HepG2 (cell line): Measurements from ENCODE around the gene C2. TPM values are rescaled to one million over a fixed set of nuclear protein-coding genes. Genes with fewer than 3 reads are reported as not detected.
A peak's percentile ranks its signal among the peaks of the same experiment; 100 is the strongest.

Source experiments
- AGO1 ChIP-seq: fragments of 200-400 bp; formaldehyde crosslinking; IDR thresholded peaks from 2 replicates; pipeline ENCODE4 v1.6.1; 2017; ENCODE audit warnings: mild to moderate bottlenecking, low read depth, low read length, moderate library complexity; ENCODE audit not compliant: poor library complexity, severe bottlenecking
- EHMT2 ChIP-seq: fragments of 200-600 bp; sonication (generic); IDR thresholded peaks from 2 replicates; pipeline ENCODE4 v1.7.0; 2017; ENCODE audit warnings: antibody characterized with exemption, low read depth, low read length, borderline replicate concordance
- ETV6 ChIP-seq: sonication (generic); formaldehyde crosslinking; conservative IDR thresholded peaks from 2 replicates; pipeline ENCODE4 v1.4.0; 2020; ENCODE audit warnings: missing genetic modification reagents
- HMG20A ChIP-seq: IDR thresholded peaks from 2 replicates; pipeline ENCODE4 v1.6.1; 2016; ENCODE audit warnings: borderline replicate concordance
- HMGA1 ChIP-seq: sonication (generic); formaldehyde crosslinking; conservative IDR thresholded peaks from 2 replicates; pipeline ENCODE4 v1.4.0; 2020; ENCODE audit warnings: missing genetic modification reagents
- HOXA9 ChIP-seq: sonication (generic); formaldehyde crosslinking; IDR thresholded peaks from 2 replicates; pipeline ENCODE4 v1.8.1; 2022; ENCODE audit warnings: missing genetic modification reagents, mild to moderate bottlenecking, moderate library complexity, borderline replicate concordance
- KLF9 ChIP-seq: IDR thresholded peaks from 2 replicates; pipeline ENCODE4 v1.6.1; 2016; ENCODE audit warnings: low read depth
- MEF2D ChIP-seq: sonication (generic); formaldehyde crosslinking; IDR thresholded peaks from 2 replicates; pipeline ENCODE4 v1.5.1; 2020; ENCODE audit warnings: mild to moderate bottlenecking, missing genetic modification reagents
- NFIC ChIP-seq: IDR thresholded peaks from 2 replicates; pipeline ENCODE4 v1.6.1; 2012; ENCODE audit warnings: mild to moderate bottlenecking, low read length, inconsistent platforms
- RCOR2 ChIP-seq: IDR thresholded peaks from 2 replicates; pipeline ENCODE4 v1.6.1; 2016; ENCODE audit warnings: missing biosample characterization, missing genetic modification reagents
- SIN3B ChIP-seq: fragments of 150-350 bp; IDR thresholded peaks from 2 replicates; pipeline ENCODE4 v1.6.1; 2014; ENCODE audit warnings: low read length
- ZNF292 ChIP-seq: sonication (generic); formaldehyde crosslinking; IDR thresholded peaks from 2 replicates; pipeline ENCODE4 v1.8.1; 2022; ENCODE audit warnings: mild to moderate bottlenecking, low read depth, missing genetic modification reagents, borderline replicate concordance
- ZNF367 ChIP-seq: sonication (generic); formaldehyde crosslinking; IDR thresholded peaks from 2 replicates; pipeline ENCODE4 v1.4.0; 2020; ENCODE audit warnings: missing genetic modification reagents, borderline replicate concordance
- ZNF484 ChIP-seq: sonication (generic); formaldehyde crosslinking; IDR thresholded peaks from 2 replicates; pipeline ENCODE4 v1.5.1; 2020; ENCODE audit warnings: mild to moderate bottlenecking, low read depth, missing genetic modification reagents, borderline replicate concordance
- ZNF616 ChIP-seq: sonication (generic); formaldehyde crosslinking; IDR thresholded peaks from 2 replicates; pipeline ENCODE4 v1.5.0; 2020; ENCODE audit warnings: low read depth, mild to moderate bottlenecking, missing genetic modification reagents
- ZNF788 ChIP-seq: sonication (generic); formaldehyde crosslinking; IDR thresholded peaks from 2 replicates; pipeline ENCODE4 v1.5.0; 2020; ENCODE audit warnings: mild to moderate bottlenecking, missing genetic modification reagents, borderline replicate concordance
- polyA plus RNA-seq, 8 experiments: library from polyadenylated mRNA; depleted of rRNA in 3 of 8; stranded (reverse) in 7 of 8; unstranded in 1 of 8; fragments of >200 nt; fragmentation: Illumina TruSeq in 4 of 8; extraction: Trizol in 4 of 8; gene quantifications; 2 replicates each; pipeline versions ENCODE4 v1.2.1 to v1.2.3, GENCODE V29; 2011 to 2016; ENCODE audit warnings: low read depth in 4 of 8, missing spikeins in 1 of 8, mixed read lengths in 1 of 8; ENCODE audit not compliant: insufficient read depth in 1 of 8
- total RNA-seq, 5 experiments: library from RNA; depleted of rRNA; stranded (reverse); fragments of >200 nt; fragmentation: Illumina TruSeq; extraction: Trizol; gene quantifications; 2 replicates each; pipeline ENCODE4 v1.2.3, GENCODE V29; 2016; ENCODE audit warnings: low read depth in 1 of 5
- TF ChIP-seq, protein P1 (sequence below): IDR thresholded peaks from 2 replicates; pipeline ENCODE4 v1.6.1; 2012; ENCODE audit warnings: low read depth, low read length, improper control_type of control experiment
- TF ChIP-seq, protein P2 (sequence below): sonication (generic); formaldehyde crosslinking; IDR thresholded peaks from 2 replicates; pipeline ENCODE4 v1.4.0; 2020; ENCODE audit warnings: missing genetic modification reagents, borderline replicate concordance
- TF ChIP-seq, protein P3 (sequence below): sonication (generic); formaldehyde crosslinking; conservative IDR thresholded peaks from 2 replicates; pipeline ENCODE4 v1.5.0; 2020; ENCODE audit warnings: missing genetic modification reagents

C2 gene
- total and polyA plus RNA-seq, 2 of the 13 experiments (the other 11 are each of a cell fraction or from before 2014, with no cell fraction given), result 165 to 307 TPM

DNA sequence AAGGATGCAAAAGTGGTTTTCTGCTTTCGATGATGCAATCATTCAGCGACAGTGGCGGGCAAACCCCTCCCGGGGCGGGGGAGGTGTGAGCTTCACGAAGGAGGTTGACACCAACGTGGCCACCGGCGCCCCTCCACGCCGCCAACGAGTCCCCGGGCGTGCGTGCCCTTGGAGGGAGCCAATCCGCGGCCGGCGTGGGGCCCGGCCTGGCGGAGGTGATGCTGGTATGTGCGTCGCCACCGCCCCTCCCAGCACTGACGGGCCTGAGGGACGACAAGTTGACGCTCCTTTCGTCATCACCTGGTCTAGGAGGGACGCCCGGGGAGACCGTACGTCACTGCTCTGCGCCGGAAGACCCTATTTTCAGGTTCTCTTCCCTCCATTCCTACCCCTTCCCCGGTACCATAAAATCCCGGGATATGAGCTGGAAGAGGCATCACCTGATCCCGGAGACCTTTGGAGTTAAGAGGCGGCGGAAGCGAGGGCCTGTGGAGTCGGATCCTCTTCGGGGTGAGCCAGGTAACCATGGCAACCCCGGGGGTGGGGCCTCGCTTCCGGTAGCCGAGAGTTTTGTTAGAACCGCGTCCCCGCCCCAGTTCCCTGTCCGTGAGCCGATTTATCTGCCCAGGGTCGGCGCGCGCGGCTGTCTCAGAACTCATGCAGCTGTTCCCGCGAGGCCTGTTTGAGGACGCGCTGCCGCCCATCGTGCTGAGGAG is 44.6 kb downstream of the C2 start, which contains the start of gene DXO (continued):
- TF ChIP-seq ZNF484, result no peak
- TF ChIP-seq, protein P1, sequence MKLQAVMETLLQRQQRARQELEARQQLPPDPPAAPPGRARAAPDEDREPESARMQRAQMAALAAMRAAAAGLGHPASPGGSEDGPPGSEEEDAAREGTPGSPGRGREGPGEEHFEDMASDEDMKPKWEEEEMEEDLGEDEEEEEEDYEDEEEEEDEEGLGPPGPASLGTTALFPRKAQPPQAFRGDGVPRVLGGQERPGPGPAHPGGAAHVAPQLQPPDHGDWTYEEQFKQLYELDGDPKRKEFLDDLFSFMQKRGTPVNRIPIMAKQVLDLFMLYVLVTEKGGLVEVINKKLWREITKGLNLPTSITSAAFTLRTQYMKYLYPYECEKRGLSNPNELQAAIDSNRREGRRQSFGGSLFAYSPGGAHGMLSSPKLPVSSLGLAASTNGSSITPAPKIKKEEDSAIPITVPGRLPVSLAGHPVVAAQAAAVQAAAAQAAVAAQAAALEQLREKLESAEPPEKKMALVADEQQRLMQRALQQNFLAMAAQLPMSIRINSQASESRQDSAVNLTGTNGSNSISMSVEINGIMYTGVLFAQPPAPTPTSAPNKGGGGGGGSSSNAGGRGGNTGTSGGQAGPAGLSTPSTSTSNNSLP, result no peak
- TF ChIP-seq SIN3B, result peak; percentile 86; the same call in 1 of the 2 replicates
- TF ChIP-seq HMGA1 (CRISPR knock-in tag), result no peak
- TF ChIP-seq RCOR2 (CRISPR knock-in tag), result no peak; the same call in 1 of the 2 replicates
- peak; percentile 89 for TF ChIP-seq KLF9 (CRISPR knock-in tag)
- TF ChIP-seq ZNF367, result no peak
- TF ChIP-seq EHMT2, result no peak
- TF ChIP-seq MEF2D (CRISPR knock-in tag), result peak; percentile 89
- TF ChIP-seq ZNF616 (CRISPR knock-in tag), result peak; percentile 74; the same call in 1 of the 2 replicates
- TF ChIP-seq ETV6, result 0 out of 2 replicates have a peak, but pooled peaks have one; percentile 13
- TF ChIP-seq, protein P2, sequence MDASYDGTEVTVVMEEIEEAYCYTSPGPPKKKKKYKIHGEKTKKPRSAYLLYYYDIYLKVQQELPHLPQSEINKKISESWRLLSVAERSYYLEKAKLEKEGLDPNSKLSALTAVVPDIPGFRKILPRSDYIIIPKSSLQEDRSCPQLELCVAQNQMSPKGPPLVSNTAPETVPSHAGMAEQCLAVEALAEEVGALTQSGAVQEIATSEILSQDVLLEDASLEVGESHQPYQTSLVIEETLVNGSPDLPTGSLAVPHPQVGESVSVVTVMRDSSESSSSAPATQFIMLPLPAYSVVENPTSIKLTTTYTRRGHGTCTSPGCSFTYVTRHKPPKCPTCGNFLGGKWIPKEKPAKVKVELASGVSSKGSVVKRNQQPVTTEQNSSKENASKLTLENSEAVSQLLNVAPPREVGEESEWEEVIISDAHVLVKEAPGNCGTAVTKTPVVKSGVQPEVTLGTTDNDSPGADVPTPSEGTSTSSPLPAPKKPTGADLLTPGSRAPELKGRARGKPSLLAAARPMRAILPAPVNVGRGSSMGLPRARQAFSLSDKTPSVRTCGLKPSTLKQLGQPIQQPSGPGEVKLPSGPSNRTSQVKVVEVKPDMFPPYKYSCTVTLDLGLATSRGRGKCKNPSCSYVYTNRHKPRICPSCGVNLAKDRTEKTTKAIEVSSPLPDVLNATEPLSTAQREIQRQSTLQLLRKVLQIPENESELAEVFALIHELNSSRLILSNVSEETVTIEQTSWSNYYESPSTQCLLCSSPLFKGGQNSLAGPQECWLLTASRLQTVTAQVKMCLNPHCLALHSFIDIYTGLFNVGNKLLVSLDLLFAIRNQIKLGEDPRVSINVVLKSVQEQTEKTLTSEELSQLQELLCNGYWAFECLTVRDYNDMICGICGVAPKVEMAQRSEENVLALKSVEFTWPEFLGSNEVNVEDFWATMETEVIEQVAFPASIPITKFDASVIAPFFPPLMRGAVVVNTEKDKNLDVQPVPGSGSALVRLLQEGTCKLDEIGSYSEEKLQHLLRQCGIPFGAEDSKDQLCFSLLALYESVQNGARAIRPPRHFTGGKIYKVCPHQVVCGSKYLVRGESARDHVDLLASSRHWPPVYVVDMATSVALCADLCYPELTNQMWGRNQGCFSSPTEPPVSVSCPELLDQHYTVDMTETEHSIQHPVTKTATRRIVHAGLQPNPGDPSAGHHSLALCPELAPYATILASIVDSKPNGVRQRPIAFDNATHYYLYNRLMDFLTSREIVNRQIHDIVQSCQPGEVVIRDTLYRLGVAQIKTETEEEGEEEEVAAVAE (CRISPR knock-in tag), result peak; percentile 96
- peak; percentile 95 for TF ChIP-seq ZNF788 (CRISPR knock-in tag)
- peak; percentile 95 for TF ChIP-seq HOXA9 (CRISPR knock-in tag)
- TF ChIP-seq NFIC, result no peak
- TF ChIP-seq, protein P3, sequence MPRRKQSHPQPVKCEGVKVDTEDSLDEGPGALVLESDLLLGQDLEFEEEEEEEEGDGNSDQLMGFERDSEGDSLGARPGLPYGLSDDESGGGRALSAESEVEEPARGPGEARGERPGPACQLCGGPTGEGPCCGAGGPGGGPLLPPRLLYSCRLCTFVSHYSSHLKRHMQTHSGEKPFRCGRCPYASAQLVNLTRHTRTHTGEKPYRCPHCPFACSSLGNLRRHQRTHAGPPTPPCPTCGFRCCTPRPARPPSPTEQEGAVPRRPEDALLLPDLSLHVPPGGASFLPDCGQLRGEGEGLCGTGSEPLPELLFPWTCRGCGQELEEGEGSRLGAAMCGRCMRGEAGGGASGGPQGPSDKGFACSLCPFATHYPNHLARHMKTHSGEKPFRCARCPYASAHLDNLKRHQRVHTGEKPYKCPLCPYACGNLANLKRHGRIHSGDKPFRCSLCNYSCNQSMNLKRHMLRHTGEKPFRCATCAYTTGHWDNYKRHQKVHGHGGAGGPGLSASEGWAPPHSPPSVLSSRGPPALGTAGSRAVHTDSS (CRISPR knock-in tag), result 0 out of 2 replicates have a peak, but pooled peaks have one; percentile 39
- TF ChIP-seq AGO1, result peak; percentile 88
- TF ChIP-seq HMG20A, result peak; percentile 17; the same call in 1 of the 2 replicates
- TF ChIP-seq ZNF292 (CRISPR knock-in tag), result no peak; the same call in 1 of the 2 replicates
